HepG2 (cell line): ENCODE results near the gene PPP1R16B. TPM values are rescaled to one million over a fixed set of nuclear protein-coding genes. Genes with fewer than 3 reads are reported as not detected.
A peak's percentile ranks its signal among the peaks of the same experiment; 100 is the strongest.

Experiments
- ATAD3A ChIP-seq: sonication (generic); formaldehyde crosslinking; IDR thresholded peaks from 2 replicates; pipeline ENCODE4 v1.4.0; 2020; ENCODE audit warnings: missing genetic modification reagents
- E2F5 ChIP-seq: sonication (generic); formaldehyde crosslinking; conservative IDR thresholded peaks from 2 replicates; pipeline ENCODE4 v1.4.0; 2020; ENCODE audit warnings: missing genetic modification reagents
- KDM1A ChIP-seq: IDR thresholded peaks from 2 replicates; pipeline ENCODE4 v1.6.1; 2016; ENCODE audit warnings: missing compliant biosample characterization
- MYNN ChIP-seq: sonication (generic); formaldehyde crosslinking; IDR thresholded peaks from 2 replicates; pipeline ENCODE4 v1.4.0; 2020; ENCODE audit warnings: mild to moderate bottlenecking, low read depth, missing genetic modification reagents
- NR2F1 ChIP-seq, 2 experiments: fragments of 450-650 bp in 1 of 2; formaldehyde crosslinking in 1 of 2; IDR thresholded peaks; 2 replicates each; pipeline versions ENCODE4 v1.5.0 to v1.6.1; 2016 to 2020; ENCODE audit warnings: mild to moderate bottlenecking in 1 of 2, missing compliant biosample characterization in 1 of 2, missing genetic modification reagents in 1 of 2, moderate library complexity in 1 of 2
- REPIN1 ChIP-seq: sonication (generic); formaldehyde crosslinking; IDR thresholded peaks from 2 replicates; pipeline ENCODE4 v1.8.0; 2022; ENCODE audit warnings: missing genetic modification reagents, low read depth, mild to moderate bottlenecking, borderline replicate concordance
- SALL2 ChIP-seq: sonication (generic); formaldehyde crosslinking; IDR thresholded peaks from 2 replicates; pipeline ENCODE4 v1.8.1; 2023; ENCODE audit warnings: mild to moderate bottlenecking, missing genetic modification reagents, inconsistent platforms
- SMYD3 ChIP-seq: sonication (generic); formaldehyde crosslinking; IDR thresholded peaks from 2 replicates; pipeline ENCODE4 v1.8.1; 2023; ENCODE audit warnings: mild to moderate bottlenecking, missing genetic modification reagents
- SNAPC2 ChIP-seq: sonication (generic); formaldehyde crosslinking; IDR thresholded peaks from 2 replicates; pipeline ENCODE4 v1.8.1; 2022; ENCODE audit warnings: mild to moderate bottlenecking, missing genetic modification reagents
- ZBTB38 ChIP-seq: sonication (generic); formaldehyde crosslinking; IDR thresholded peaks from 2 replicates; pipeline ENCODE4 v1.5.1; 2020; ENCODE audit warnings: mild to moderate bottlenecking, missing genetic modification reagents
- ZNF296 ChIP-seq: sonication (generic); formaldehyde crosslinking; conservative IDR thresholded peaks from 2 replicates; pipeline ENCODE4 v1.5.0; 2020; ENCODE audit warnings: mild to moderate bottlenecking, missing genetic modification reagents
- ZNF468 ChIP-seq: sonication (generic); formaldehyde crosslinking; IDR thresholded peaks from 2 replicates; pipeline ENCODE4 v1.8.0; 2022; ENCODE audit warnings: mild to moderate bottlenecking, moderate library complexity, missing genetic modification reagents
- ZNF557 ChIP-seq: sonication (generic); formaldehyde crosslinking; IDR thresholded peaks from 2 replicates; pipeline ENCODE4 v1.4.0; 2020; ENCODE audit warnings: missing genetic modification reagents
- ZNF564 ChIP-seq: sonication (generic); formaldehyde crosslinking; IDR thresholded peaks from 2 replicates; pipeline ENCODE4 v1.8.1; 2023; ENCODE audit warnings: mild to moderate bottlenecking, missing genetic modification reagents
- polyA plus RNA-seq, 8 experiments: library from polyadenylated mRNA; depleted of rRNA in 3 of 8; stranded (reverse) in 7 of 8; unstranded in 1 of 8; fragments of >200 nt; fragmentation: Illumina TruSeq in 4 of 8; extraction: Trizol in 4 of 8; gene quantifications; 2 replicates each; pipeline versions ENCODE4 v1.2.1 to v1.2.3, GENCODE V29; 2011 to 2016; ENCODE audit warnings: low read depth in 4 of 8, missing spikeins in 1 of 8, mixed read lengths in 1 of 8; ENCODE audit not compliant: insufficient read depth in 1 of 8
- total RNA-seq, 5 experiments: library from RNA; depleted of rRNA; stranded (reverse); fragments of >200 nt; fragmentation: Illumina TruSeq; extraction: Trizol; gene quantifications; 2 replicates each; pipeline ENCODE4 v1.2.3, GENCODE V29; 2016; ENCODE audit warnings: low read depth in 1 of 5
- TF ChIP-seq, protein P1 (sequence below): IDR thresholded peaks from 2 replicates; pipeline ENCODE4 v1.6.1; 2012; ENCODE audit warnings: low read length, improper control_type of control experiment
- TF ChIP-seq, protein P2 (sequence below): sonication (generic); formaldehyde crosslinking; IDR thresholded peaks from 2 replicates; pipeline ENCODE4 v1.4.0; 2020; ENCODE audit warnings: missing genetic modification reagents, borderline replicate concordance
- TF ChIP-seq, protein P3 (sequence below): sonication (generic); formaldehyde crosslinking; IDR thresholded peaks from 2 replicates; pipeline ENCODE4 v1.4.0; 2020; ENCODE audit warnings: missing genetic modification reagents

Gene PPP1R16B
- total and polyA plus RNA-seq, 2 of the 13 experiments (the other 11 are each of a cell fraction or from before 2014, with no cell fraction given), result 0.02 to 0.11 TPM

DNA sequence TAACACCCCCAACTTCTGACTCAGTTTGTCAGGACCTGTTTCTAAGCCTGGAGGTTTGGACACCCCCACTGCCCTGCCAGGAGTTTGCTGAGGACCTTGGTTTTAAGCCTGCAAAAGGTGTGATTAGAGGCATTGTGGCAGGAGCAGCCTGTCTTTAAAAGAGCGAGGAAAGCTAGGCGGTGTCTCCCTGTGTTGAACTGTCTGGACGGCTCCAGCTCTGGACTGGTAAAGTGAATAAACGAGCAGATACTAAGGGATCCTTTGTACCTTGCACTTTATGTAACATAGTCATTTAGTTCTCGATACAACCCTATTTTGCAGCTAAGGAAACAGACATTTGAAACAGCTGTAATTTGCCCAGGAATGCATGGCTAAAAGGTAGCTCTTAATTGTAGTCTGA lies 135.1 kb downstream of the PPP1R16B start (continued):
- TF ChIP-seq, protein P1, sequence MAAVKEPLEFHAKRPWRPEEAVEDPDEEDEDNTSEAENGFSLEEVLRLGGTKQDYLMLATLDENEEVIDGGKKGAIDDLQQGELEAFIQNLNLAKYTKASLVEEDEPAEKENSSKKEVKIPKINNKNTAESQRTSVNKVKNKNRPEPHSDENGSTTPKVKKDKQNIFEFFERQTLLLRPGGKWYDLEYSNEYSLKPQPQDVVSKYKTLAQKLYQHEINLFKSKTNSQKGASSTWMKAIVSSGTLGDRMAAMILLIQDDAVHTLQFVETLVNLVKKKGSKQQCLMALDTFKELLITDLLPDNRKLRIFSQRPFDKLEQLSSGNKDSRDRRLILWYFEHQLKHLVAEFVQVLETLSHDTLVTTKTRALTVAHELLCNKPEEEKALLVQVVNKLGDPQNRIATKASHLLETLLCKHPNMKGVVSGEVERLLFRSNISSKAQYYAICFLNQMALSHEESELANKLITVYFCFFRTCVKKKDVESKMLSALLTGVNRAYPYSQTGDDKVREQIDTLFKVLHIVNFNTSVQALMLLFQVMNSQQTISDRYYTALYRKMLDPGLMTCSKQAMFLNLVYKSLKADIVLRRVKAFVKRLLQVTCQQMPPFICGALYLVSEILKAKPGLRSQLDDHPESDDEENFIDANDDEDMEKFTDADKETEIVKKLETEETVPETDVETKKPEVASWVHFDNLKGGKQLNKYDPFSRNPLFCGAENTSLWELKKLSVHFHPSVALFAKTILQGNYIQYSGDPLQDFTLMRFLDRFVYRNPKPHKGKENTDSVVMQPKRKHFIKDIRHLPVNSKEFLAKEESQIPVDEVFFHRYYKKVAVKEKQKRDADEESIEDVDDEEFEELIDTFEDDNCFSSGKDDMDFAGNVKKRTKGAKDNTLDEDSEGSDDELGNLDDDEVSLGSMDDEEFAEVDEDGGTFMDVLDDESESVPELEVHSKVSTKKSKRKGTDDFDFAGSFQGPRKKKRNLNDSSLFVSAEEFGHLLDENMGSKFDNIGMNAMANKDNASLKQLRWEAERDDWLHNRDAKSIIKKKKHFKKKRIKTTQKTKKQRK, result no peak
- TF ChIP-seq E2F5 (CRISPR knock-in tag) (no peak), NR2F1 (CRISPR knock-in tag; IDR thresholded peaks at IDR 0.05) (no peak), SALL2 (no peak), KDM1A (no peak), ZNF468 (CRISPR knock-in tag) (no peak), ZNF564 (CRISPR knock-in tag) (no peak), SNAPC2 (no peak), ZNF557 (CRISPR knock-in tag) (no peak), MYNN (CRISPR knock-in tag) (no peak), ATAD3A (CRISPR knock-in tag) (no peak), SMYD3 (CRISPR knock-in tag) (no peak), ZNF296 (CRISPR knock-in tag) (no peak), REPIN1 (CRISPR knock-in tag) (no peak), ZBTB38 (peak; percentile 89)
- TF ChIP-seq, protein P2, sequence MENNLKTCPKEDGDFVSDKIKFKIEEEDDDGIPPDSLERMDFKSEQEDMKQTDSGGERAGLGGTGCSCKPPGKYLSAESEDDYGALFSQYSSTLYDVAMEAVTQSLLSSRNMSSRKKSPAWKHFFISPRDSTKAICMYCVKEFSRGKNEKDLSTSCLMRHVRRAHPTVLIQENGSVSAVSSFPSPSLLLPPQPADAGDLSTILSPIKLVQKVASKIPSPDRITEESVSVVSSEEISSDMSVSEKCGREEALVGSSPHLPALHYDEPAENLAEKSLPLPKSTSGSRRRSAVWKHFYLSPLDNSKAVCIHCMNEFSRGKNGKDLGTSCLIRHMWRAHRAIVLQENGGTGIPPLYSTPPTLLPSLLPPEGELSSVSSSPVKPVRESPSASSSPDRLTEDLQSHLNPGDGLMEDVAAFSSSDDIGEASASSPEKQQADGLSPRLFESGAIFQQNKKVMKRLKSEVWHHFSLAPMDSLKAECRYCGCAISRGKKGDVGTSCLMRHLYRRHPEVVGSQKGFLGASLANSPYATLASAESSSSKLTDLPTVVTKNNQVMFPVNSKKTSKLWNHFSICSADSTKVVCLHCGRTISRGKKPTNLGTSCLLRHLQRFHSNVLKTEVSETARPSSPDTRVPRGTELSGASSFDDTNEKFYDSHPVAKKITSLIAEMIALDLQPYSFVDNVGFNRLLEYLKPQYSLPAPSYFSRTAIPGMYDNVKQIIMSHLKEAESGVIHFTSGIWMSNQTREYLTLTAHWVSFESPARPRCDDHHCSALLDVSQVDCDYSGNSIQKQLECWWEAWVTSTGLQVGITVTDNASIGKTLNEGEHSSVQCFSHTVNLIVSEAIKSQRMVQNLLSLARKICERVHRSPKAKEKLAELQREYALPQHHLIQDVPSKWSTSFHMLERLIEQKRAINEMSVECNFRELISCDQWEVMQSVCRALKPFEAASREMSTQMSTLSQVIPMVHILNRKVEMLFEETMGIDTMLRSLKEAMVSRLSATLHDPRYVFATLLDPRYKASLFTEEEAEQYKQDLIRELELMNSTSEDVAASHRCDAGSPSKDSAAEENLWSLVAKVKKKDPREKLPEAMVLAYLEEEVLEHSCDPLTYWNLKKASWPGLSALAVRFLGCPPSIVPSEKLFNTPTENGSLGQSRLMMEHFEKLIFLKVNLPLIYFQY (CRISPR knock-in tag), result no peak
- TF ChIP-seq, protein P3, sequence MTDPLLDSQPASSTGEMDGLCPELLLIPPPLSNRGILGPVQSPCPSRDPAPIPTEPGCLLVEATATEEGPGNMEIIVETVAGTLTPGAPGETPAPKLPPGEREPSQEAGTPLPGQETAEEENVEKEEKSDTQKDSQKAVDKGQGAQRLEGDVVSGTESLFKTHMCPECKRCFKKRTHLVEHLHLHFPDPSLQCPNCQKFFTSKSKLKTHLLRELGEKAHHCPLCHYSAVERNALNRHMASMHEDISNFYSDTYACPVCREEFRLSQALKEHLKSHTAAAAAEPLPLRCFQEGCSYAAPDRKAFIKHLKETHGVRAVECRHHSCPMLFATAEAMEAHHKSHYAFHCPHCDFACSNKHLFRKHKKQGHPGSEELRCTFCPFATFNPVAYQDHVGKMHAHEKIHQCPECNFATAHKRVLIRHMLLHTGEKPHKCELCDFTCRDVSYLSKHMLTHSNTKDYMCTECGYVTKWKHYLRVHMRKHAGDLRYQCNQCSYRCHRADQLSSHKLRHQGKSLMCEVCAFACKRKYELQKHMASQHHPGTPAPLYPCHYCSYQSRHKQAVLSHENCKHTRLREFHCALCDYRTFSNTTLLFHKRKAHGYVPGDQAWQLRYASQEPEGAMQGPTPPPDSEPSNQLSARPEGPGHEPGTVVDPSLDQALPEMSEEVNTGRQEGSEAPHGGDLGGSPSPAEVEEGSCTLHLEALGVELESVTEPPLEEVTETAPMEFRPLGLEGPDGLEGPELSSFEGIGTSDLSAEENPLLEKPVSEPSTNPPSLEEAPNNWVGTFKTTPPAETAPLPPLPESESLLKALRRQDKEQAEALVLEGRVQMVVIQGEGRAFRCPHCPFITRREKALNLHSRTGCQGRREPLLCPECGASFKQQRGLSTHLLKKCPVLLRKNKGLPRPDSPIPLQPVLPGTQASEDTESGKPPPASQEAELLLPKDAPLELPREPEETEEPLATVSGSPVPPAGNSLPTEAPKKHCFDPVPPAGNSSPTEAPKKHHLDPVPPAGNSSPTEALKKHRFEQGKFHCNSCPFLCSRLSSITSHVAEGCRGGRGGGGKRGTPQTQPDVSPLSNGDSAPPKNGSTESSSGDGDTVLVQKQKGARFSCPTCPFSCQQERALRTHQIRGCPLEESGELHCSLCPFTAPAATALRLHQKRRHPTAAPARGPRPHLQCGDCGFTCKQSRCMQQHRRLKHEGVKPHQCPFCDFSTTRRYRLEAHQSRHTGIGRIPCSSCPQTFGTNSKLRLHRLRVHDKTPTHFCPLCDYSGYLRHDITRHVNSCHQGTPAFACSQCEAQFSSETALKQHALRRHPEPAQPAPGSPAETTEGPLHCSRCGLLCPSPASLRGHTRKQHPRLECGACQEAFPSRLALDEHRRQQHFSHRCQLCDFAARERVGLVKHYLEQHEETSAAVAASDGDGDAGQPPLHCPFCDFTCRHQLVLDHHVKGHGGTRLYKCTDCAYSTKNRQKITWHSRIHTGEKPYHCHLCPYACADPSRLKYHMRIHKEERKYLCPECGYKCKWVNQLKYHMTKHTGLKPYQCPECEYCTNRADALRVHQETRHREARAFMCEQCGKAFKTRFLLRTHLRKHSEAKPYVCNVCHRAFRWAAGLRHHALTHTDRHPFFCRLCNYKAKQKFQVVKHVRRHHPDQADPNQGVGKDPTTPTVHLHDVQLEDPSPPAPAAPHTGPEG (CRISPR knock-in tag), result no peak
